ENCODE data around the gene TYW3.

The TYW3 gene

GRCh38 chr1:74791491-74791890 lies 58.5 kb downstream of the TYW3 start:
- no peak for DNase-seq (ENCODE audit: low spot score)

- DNase-seq (ENCODE audit: low spot score), result no peak
These were observed 66.2 kb downstream of the TYW3 start for GRCh38 chr1:74799119-74799657.

GRCh38 chr1:74811436-74812179 lies 78.7 kb downstream of the TYW3 start:
- DNase-seq (ENCODE audit: low spot score), result no peak

- no peak for DNase-seq (ENCODE audit: low spot score)
These were observed 79.2 kb downstream of the TYW3 start for GRCh38 chr1:74812180-74812541.

All from kidney capillary endothelial cell (primary cell).